Measurements from ENCODE around the gene THEM4. TPM values are rescaled to one million over a fixed set of nuclear protein-coding genes. Genes with fewer than 3 reads are reported as not detected.

The THEM4 gene
- total and polyA plus RNA-seq, 3 donors from 2014 or later, result 33.5 to 42.0 (median 35.0) TPM

GRCh38 chr1:151935894-151936602, 26.7 kb upstream of the THEM4 start:
- Histone ChIP-seq H3K4me3 (no peak overlapping the region), H3K9me3 (no peaks in the 10 kb centered on the region), H3K4me1 (peaks cover 7% of the 10 kb centered on the region), H3K27me3 (no peaks in the 10 kb centered on the region), H3K36me3 (ENCODE audit: low read depth, missing control alignments) (no peaks in the 10 kb centered on the region), H3K27ac (no peak overlapping the region)
- intact Hi-C loops (cut with DNase I; ENCODE audit: low total_unique reads), result no loop called here
- DNase-seq, result no peak
- TF ChIP-seq POLR2A (IDR thresholded peaks at IDR 0.05), result no peak
- no peak for TF ChIP-seq CTCF (IDR thresholded peaks at IDR 0.05)
- 46 to 56% methylated on average over 2 of the region's 2 CpGs for WGBS, 2 donors

- intact Hi-C loops (cut with DNase I; ENCODE audit: low total_unique reads), result no loop called here
Observed at GRCh38 chr1:151935154-151935553, 25.8 kb upstream of the THEM4 start.

GRCh38 chr1:151934048-151934493, 24.8 kb upstream of the THEM4 start:
- no peaks in the 10 kb centered on the region for H3K9me3 ChIP-seq

More at GRCh38 chr1:151935154-151935553, 25.8 kb upstream of the THEM4 start:
- Histone ChIP-seq H3K9me3 (no peaks in the 10 kb centered on the region), H3K27ac (no peak overlapping the region), H3K4me3 (no peak overlapping the region), H3K36me3 (ENCODE audit: low read depth, missing control alignments) (no peaks in the 10 kb centered on the region), H3K27me3 (no peaks in the 10 kb centered on the region), H3K4me1 (peaks cover 6% of the 10 kb centered on the region)
- WGBS, 2 donors, result 58 to 78% methylated on average over 3 of the region's 3 CpGs
- TF ChIP-seq CTCF (IDR thresholded peaks at IDR 0.05) (no peak), POLR2A (IDR thresholded peaks at IDR 0.05) (no peak)
- no peak for DNase-seq

GRCh38 chr1:151924691-151925587, 15.6 kb upstream of the THEM4 start:
- H3K4me3 ChIP-seq, result no peak overlapping the region
- H3K27ac ChIP-seq, result no peak overlapping the region
- no peaks in the 10 kb centered on the region for H3K9me3 ChIP-seq
- intact Hi-C loops (cut with DNase I; ENCODE audit: low total_unique reads), result no loop called here
- no peaks in the 10 kb centered on the region for H3K4me1 ChIP-seq
- TF ChIP-seq CTCF (IDR thresholded peaks at IDR 0.05), result no peak
- TF ChIP-seq POLR2A (IDR thresholded peaks at IDR 0.05), result no peak
- 95 to 98% methylated on average over 1 of the region's 1 CpG for WGBS, 2 donors
- no peaks in the 10 kb centered on the region for H3K27me3 ChIP-seq
- H3K36me3 ChIP-seq (ENCODE audit: low read depth, missing control alignments), result no peaks in the 10 kb centered on the region
- DNase-seq, result no peak

More at GRCh38 chr1:151934048-151934493, 24.8 kb upstream of the THEM4 start:
- Histone ChIP-seq H3K36me3 (ENCODE audit: low read depth, missing control alignments) (no peaks in the 10 kb centered on the region), H3K27ac (no peak overlapping the region), H3K4me3 (no peak overlapping the region), H3K4me1 (peaks cover 6% of the 10 kb centered on the region), H3K27me3 (no peaks in the 10 kb centered on the region)
- TF ChIP-seq POLR2A (IDR thresholded peaks at IDR 0.05) (no peak), CTCF (IDR thresholded peaks at IDR 0.05) (peak; percentile 61 to 74 (median 73))
- WGBS, 2 donors, result 45 to 53% methylated on average over 3 of the region's 3 CpGs
- intact Hi-C loops (cut with DNase I; ENCODE audit: low total_unique reads), result no loop called here
- DNase-seq, result no peak

Measured in testis (tissue), 3 donors.